Glutamatergic neuron (in vitro differentiated cells): ENCODE results near the gene CISD3. TPM values are rescaled to one million over a fixed set of nuclear protein-coding genes. Genes with fewer than 3 reads are reported as not detected.
A peak's percentile ranks its signal among the peaks of the same experiment; 100 is the strongest.

Experiments used
- DNase-seq: peaks from one replicate; pipeline ENCODE4 v3.0.0; 2022
- H3K27ac Mint-ChIP-seq: one replicate; pipeline ENCODE4 v1.8.0; 2020; ENCODE audit warnings: mild to moderate bottlenecking, mixed read lengths, inconsistent platforms; ENCODE audit not compliant: unreplicated experiment
- H3K27me3 Mint-ChIP-seq: one replicate; pipeline ENCODE4 v1.8.0; 2020; ENCODE audit warnings: mild to moderate bottlenecking, moderate library complexity, mixed read lengths, inconsistent platforms; ENCODE audit not compliant: unreplicated experiment
- H3K36me3 Mint-ChIP-seq: one replicate; pipeline ENCODE4 v1.8.0; 2020; ENCODE audit warnings: mild to moderate bottlenecking, mixed read lengths, inconsistent platforms; ENCODE audit not compliant: unreplicated experiment
- H3K4me1 Mint-ChIP-seq: one replicate; pipeline ENCODE4 v1.8.0; 2020; ENCODE audit warnings: mild to moderate bottlenecking, low read depth, mixed read lengths, inconsistent platforms; ENCODE audit not compliant: unreplicated experiment
- H3K4me3 Mint-ChIP-seq: one replicate; pipeline ENCODE4 v1.8.0; 2020; ENCODE audit warnings: mild to moderate bottlenecking, mixed read lengths, inconsistent platforms; ENCODE audit not compliant: unreplicated experiment
- H3K9me3 Mint-ChIP-seq: one replicate; pipeline ENCODE4 v1.8.0; 2020; ENCODE audit warnings: mild to moderate bottlenecking, moderate library complexity, mixed read lengths, inconsistent platforms; ENCODE audit not compliant: unreplicated experiment
- total RNA-seq: library from RNA; stranded (reverse); fragmentation: NEBNext Ultra II Directional; extraction: Animal tissue kit (Norgen Biotek cat#: 25700); gene quantifications from one replicate; pipeline ENCODE4 v1.2.1, GENCODE V29; 2021; ENCODE audit not compliant: unreplicated experiment
- TF ChIP-seq, protein P1 (sequence below): fragments of 200-600 bp; sonication (generic); IDR thresholded peaks from one replicate; pipeline ENCODE4 v1.5.0; 2021; ENCODE audit not compliant: partially characterized antibody, unreplicated experiment

Gene CISD3
- total RNA-seq, 1 donor from 2014 or later: 3.2 TPM

DNA sequence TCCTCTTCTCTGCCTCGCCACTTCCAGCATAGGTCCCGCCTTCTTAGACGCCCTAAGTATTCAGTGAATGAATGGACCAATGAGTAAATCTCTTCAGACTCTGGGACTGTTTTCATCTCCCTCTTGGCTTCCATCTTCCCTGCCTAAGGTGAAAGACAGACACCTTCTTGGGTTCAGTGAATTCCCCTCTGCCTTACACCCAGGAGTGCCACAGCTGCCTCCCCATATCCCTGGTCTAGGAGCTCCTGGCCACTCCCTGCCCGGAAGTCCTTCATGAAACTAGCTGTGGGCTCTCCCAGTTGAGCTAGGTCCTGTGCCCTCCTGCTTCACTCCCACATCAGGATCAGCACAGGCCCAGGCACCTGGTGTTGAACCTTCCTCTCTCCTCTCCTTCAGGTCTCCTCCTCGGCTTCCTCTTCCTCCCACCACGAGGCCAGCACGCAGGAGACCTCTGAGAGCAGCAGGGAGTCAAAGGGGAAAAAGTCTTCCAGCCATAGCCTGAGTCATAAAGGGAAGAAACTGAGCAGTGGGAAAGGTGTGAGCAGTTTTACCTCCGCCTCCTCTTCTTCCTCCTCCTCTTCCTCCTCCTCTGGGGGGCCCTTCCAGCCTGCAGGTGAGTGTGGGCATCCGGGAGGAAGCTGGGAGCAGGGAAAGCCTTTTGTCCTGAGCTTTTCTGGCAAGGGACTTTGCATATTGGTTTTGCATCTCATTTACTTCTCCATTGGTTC lies 14.8 kb upstream of the CISD3 start:
- DNase-seq: no peak
- no peak overlapping the region for H3K4me3 Mint-ChIP-seq
- peaks cover 9% of the 10 kb centered on the region for H3K27me3 Mint-ChIP-seq
- TF ChIP-seq, protein P1, sequence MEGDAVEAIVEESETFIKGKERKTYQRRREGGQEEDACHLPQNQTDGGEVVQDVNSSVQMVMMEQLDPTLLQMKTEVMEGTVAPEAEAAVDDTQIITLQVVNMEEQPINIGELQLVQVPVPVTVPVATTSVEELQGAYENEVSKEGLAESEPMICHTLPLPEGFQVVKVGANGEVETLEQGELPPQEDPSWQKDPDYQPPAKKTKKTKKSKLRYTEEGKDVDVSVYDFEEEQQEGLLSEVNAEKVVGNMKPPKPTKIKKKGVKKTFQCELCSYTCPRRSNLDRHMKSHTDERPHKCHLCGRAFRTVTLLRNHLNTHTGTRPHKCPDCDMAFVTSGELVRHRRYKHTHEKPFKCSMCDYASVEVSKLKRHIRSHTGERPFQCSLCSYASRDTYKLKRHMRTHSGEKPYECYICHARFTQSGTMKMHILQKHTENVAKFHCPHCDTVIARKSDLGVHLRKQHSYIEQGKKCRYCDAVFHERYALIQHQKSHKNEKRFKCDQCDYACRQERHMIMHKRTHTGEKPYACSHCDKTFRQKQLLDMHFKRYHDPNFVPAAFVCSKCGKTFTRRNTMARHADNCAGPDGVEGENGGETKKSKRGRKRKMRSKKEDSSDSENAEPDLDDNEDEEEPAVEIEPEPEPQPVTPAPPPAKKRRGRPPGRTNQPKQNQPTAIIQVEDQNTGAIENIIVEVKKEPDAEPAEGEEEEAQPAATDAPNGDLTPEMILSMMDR: no peak
- peaks cover 3% of the 10 kb centered on the region for H3K9me3 Mint-ChIP-seq
- no peaks in the 10 kb centered on the region for H3K36me3 Mint-ChIP-seq
- peaks cover 10% of the 10 kb centered on the region for H3K4me1 Mint-ChIP-seq
- no peak overlapping the region for H3K27ac Mint-ChIP-seq

DNA sequence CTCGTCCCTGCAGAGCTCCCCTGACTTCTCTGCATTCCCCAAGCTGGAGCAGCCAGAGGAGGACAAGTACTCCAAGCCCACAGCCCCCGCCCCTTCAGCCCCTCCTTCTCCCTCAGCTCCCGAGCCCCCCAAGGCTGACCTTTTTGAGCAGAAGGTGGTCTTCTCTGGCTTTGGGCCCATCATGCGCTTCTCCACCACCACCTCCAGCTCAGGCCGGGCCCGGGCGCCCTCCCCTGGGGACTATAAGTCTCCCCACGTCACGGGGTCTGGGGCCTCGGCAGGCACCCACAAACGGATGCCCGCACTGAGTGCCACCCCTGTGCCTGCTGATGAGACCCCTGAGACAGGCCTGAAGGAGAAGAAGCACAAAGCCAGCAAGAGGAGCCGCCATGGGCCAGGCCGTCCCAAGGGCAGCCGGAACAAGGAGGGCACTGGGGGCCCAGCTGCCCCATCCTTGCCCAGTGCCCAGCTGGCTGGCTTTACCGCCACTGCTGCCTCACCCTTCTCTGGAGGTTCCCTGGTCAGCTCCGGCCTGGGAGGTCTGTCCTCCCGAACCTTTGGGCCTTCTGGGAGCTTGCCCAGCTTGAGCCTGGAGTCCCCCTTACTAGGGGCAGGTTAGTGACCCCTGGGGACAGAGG lies 13.7 kb upstream of the CISD3 start:
- H3K36me3 Mint-ChIP-seq: no peaks in the 10 kb centered on the region
- no peak overlapping the region for H3K4me3 Mint-ChIP-seq
- no peak for DNase-seq
- H3K27ac Mint-ChIP-seq: no peak overlapping the region
- peaks cover 3% of the 10 kb centered on the region for H3K9me3 Mint-ChIP-seq
- H3K4me1 Mint-ChIP-seq: peaks cover 14% of the 10 kb centered on the region
- TF ChIP-seq, protein P1: no peak
- H3K27me3 Mint-ChIP-seq: peaks cover 8% of the 10 kb centered on the region

DNA sequence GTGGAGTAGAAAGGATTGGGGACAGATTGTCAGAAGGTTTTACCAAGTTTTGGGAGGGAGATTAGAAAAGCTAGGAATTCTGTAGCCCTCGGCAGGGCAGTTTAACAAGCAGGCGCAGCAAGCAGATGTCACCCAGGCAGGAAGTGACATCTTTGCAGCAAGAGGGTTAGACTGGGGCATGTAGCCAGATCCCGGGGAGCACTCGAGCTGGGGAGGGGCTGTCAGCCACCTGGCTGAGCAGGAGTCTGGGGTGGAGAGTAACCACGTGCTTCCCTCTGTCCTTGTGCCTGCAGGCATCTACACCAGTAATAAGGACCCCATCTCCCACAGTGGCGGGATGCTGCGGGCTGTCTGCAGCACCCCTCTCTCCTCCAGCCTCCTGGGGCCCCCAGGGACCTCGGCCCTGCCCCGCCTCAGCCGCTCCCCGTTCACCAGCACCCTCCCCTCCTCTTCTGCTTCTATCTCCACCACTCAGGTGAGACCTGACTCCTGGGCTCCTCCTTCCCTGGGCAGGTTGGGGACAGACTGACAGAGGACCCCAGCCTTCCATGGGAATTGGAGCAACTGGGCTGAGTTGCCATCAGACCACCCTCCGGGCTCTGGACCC lies 12.9 kb upstream of the CISD3 start:
- DNase-seq: no peak
- H3K27ac Mint-ChIP-seq: no peak overlapping the region
- H3K9me3 Mint-ChIP-seq: peaks cover 3% of the 10 kb centered on the region
- H3K4me3 Mint-ChIP-seq: no peak overlapping the region
- peaks cover 14% of the 10 kb centered on the region for H3K4me1 Mint-ChIP-seq
- H3K27me3 Mint-ChIP-seq: peaks cover 8% of the 10 kb centered on the region
- TF ChIP-seq, protein P1: no peak
- H3K36me3 Mint-ChIP-seq: no peaks in the 10 kb centered on the region

DNA sequence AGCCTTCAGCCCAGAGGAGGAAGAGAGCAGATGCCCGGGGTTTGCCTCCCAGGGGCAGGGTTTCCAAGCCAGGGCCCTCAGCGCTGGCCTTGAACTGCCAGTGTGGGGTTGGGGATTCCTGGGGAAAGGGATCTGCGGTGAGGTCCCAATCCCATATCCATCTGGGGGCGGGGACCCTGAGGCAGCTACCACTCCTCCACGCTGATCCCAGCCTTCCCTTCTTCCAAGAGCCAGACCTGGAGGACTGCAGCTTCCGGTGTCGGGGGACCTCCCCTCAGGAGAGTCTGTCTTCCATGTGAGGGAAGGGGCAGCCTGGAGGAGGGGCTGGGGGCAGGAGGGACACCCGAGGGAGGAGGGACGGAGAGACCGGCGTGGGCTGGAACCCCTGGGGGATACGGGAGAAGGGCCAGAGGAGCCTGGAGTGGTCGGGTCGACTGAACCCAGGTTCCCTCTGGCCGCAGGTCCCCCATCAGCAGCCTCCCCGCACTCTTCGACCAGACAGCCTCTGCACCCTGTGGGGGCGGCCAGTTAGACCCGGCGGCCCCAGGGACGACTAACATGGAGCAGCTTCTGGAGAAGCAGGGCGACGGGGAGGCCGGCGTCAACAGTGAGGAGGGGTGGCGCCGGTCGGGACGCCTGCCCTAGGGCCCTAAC lies 10.7 kb upstream of the CISD3 start:
- Mint-ChIP-seq H3K36me3 (no peaks in the 10 kb centered on the region), H3K9me3 (peaks cover 4% of the 10 kb centered on the region), H3K4me3 (peak overlapping the region; percentile 63), H3K27ac (no peak overlapping the region), H3K27me3 (peaks cover 8% of the 10 kb centered on the region), H3K4me1 (peaks cover 15% of the 10 kb centered on the region)
- TF ChIP-seq, protein P1: no peak
- DNase-seq: no peak
